Testis (tissue), 2 donors: Measurements from ENCODE around the gene CRYGN.

ENCODE experiments used
- POLR2A ChIP-seq: fragments of 450-650 bp; IDR thresholded peaks from one replicate; pipeline ENCODE4 v1.6.1; 2017; ENCODE audit warnings: antibody characterized with exemption, mild to moderate bottlenecking, moderate library complexity
- TF ChIP-seq, protein P1 (sequence below), 3 experiments: fragments of 450-650 bp in 2 of 3; fragments of 200-600 bp in 1 of 3; sonication (generic) in 1 of 3; IDR thresholded peaks; one replicate each; pipeline ENCODE4 v1.5.1; 2016 to 2019; ENCODE audit warnings: antibody characterized with exemption in 3 of 3, mild to moderate bottlenecking in 2 of 3, moderate library complexity in 1 of 3

DNA sequence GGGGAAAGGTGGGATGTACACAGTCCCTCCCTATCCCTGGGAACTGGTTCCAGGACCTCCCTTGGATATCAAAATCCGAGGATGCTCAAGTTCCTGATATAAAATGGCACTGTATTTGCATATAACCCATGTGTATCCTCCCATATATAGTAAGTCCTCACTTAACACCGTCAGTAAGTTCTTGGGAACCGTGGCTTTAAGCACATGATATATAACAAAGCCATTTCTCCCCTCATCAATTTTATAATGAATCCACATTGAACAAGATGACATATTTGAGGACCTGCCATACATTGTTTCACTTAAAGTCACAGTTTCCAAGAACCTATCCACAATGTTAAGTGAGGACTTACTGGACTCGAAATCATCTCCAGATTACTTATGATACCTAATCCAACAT, 5.4 kb downstream of the CRYGN start:
- TF ChIP-seq, protein P1, sequence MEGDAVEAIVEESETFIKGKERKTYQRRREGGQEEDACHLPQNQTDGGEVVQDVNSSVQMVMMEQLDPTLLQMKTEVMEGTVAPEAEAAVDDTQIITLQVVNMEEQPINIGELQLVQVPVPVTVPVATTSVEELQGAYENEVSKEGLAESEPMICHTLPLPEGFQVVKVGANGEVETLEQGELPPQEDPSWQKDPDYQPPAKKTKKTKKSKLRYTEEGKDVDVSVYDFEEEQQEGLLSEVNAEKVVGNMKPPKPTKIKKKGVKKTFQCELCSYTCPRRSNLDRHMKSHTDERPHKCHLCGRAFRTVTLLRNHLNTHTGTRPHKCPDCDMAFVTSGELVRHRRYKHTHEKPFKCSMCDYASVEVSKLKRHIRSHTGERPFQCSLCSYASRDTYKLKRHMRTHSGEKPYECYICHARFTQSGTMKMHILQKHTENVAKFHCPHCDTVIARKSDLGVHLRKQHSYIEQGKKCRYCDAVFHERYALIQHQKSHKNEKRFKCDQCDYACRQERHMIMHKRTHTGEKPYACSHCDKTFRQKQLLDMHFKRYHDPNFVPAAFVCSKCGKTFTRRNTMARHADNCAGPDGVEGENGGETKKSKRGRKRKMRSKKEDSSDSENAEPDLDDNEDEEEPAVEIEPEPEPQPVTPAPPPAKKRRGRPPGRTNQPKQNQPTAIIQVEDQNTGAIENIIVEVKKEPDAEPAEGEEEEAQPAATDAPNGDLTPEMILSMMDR (IDR thresholded peaks at IDR 0.05) = no peak
- no peak for TF ChIP-seq POLR2A
